SJSA1 (cell line): Measurements from ENCODE around the gene TBCD. TPM values are rescaled to one million over a fixed set of nuclear protein-coding genes. Genes with fewer than 3 reads are reported as not detected.
"Not testable (repeated sequence)": the region's sequence is repeated elsewhere in the genome, so short reads cannot be mapped to it uniquely, and the experiment has no call there.

Experiments used
- DNase-seq, 2 experiments: peaks; one replicate each; pipeline ENCODE4 v3.0.0-alpha.2; 2015 to 2020; ENCODE audit warnings: low spot score in 2 of 2, low read depth in 1 of 2
- H3K27ac ChIP-seq: fragments of 250-450 bp; sonication (Bioruptor Pico); 2 replicates; pipeline ENCODE4 v1.5.1; 2020; ENCODE audit warnings: mild to moderate bottlenecking, moderate library complexity
- H3K27me3 ChIP-seq: fragments of 250-450 bp; sonication (Bioruptor Pico); replicated peaks from 2 replicates; pipeline ENCODE4 v1.5.1; 2020; ENCODE audit warnings: mild to moderate bottlenecking, moderate library complexity
- H3K36me3 ChIP-seq: fragments of 250-450 bp; sonication (Bioruptor Pico); 2 replicates; pipeline ENCODE4 v1.5.1; 2020; ENCODE audit warnings: mild to moderate bottlenecking
- H3K4me1 ChIP-seq: fragments of 250-450 bp; sonication (Bioruptor Pico); replicated peaks from 2 replicates; pipeline ENCODE4 v1.6.1; 2021; ENCODE audit warnings: mild to moderate bottlenecking
- H3K4me3 ChIP-seq: fragments of 250-450 bp; sonication (Bioruptor Pico); 2 replicates; pipeline ENCODE4 v1.5.1; 2020; ENCODE audit warnings: mild to moderate bottlenecking
- H3K9me3 ChIP-seq: fragments of 250-450 bp; sonication (Bioruptor Pico); replicated peaks from 2 replicates; pipeline ENCODE4 v1.5.1; 2020; ENCODE audit warnings: mild to moderate bottlenecking
- total RNA-seq: library from RNA; depleted of rRNA; stranded (reverse); fragments of >200 nt; shearing (Covaris generic); gene quantifications from 2 replicates; pipeline ENCODE4 v1.2.3, GENCODE V29; 2014

Gene TBCD
- total RNA-seq, 1 experiment from 2014 or later: 39.4 TPM

DNA sequence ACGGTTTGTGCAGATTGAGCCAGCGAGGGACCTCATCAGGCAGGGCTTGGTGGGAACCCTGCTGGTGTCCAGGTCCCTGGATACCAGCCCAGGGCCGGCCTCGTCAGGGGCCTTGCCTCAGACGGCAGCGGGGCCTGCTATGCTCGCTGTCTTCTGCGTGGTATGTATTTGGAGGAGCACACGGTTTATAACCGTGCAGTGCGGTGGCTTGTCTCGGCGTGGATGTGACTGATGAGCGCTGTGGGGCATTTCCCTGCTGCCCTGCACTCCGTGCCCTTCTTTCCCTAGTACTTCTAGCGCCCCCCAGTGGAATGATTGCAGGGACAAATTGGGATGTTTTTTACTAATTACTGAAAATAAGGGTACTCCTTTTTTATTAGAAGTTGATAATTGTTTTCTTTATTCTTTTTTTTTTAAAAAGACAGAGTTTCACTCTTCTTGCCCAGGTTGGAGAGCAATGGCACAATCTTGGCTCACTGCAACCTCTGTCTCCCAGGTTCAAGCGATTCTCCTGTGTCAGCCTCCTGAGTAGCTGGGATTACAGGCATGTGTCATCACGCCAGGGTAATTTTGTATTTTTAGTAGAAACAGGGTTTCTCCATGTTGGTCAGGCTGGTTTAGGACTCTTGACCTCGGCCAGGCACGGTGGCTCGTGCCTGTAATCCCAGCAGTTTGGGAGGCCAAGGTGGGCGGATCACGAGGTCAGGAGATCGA, 15.3 kb downstream of the TBCD start:
- DNase-seq: peak; percentile 53 to 73
- no peaks in the 10 kb centered on the region for H3K27me3 ChIP-seq
- H3K36me3 ChIP-seq: peaks cover 84% of the 10 kb centered on the region

DNA sequence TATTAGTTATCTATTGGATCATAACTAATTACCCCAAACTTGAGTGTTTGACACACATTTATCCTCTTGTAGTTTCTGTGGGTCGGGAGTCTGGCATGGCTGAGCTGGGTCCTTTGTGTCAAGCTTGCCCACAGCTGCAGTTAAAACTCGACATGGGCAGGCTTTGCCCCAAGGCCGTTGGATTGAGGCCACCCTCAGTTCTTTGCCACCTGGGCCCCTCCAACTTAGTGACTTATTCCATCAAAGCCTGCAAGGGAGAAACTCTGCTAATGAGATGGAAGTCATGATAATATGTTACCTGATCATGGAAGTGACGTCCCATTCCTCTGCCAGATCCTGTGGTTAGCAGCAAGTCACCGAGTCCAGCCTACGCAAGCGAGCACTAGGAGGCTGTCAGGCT, 17.2 kb downstream of the TBCD start:
- H3K27ac ChIP-seq: no peak overlapping the region

More for the DNA sequence above, 15.3 kb downstream of the TBCD start:
- Histone ChIP-seq H3K4me3 (no peak overlapping the region), H3K4me1 (no peaks in the 10 kb centered on the region), H3K9me3 (no peaks in the 10 kb centered on the region), H3K27ac (no peak overlapping the region)

DNA sequence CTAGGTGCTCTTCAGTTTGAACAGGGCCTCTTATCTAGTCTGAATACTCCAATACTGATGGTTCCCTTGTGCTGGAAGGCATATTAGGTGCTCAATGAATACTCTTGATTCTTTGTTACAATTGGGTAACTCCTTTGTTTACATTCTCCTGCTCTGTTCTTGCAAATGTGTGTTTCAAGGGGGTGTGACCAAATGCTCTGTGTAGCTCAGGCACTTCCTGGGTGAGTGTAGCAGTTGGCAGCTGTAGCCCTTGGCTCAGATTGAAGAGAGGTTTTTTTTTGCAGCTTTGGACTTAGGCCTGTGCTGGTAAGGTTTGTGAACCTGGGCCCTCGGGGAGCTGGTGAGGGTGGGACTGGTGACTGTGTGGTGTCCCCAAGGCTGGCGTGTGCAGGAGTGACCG, 20.2 kb downstream of the TBCD start:
- no peak overlapping the region for H3K27ac ChIP-seq
- no peaks in the 10 kb centered on the region for H3K9me3 ChIP-seq
- no peaks in the 10 kb centered on the region for H3K27me3 ChIP-seq
- H3K4me3 ChIP-seq: no peak overlapping the region
- peak in 1 of 2 experiments; percentile 17 for DNase-seq
- peaks cover 79% of the 10 kb centered on the region for H3K36me3 ChIP-seq
- no peaks in the 10 kb centered on the region for H3K4me1 ChIP-seq

More for the DNA sequence above, 17.2 kb downstream of the TBCD start:
- no peaks in the 10 kb centered on the region for H3K9me3 ChIP-seq
- no peaks in the 10 kb centered on the region for H3K4me1 ChIP-seq
- H3K27me3 ChIP-seq: no peaks in the 10 kb centered on the region
- H3K36me3 ChIP-seq: peaks cover 78% of the 10 kb centered on the region
- no peak for DNase-seq
- H3K4me3 ChIP-seq: no peak overlapping the region

DNA sequence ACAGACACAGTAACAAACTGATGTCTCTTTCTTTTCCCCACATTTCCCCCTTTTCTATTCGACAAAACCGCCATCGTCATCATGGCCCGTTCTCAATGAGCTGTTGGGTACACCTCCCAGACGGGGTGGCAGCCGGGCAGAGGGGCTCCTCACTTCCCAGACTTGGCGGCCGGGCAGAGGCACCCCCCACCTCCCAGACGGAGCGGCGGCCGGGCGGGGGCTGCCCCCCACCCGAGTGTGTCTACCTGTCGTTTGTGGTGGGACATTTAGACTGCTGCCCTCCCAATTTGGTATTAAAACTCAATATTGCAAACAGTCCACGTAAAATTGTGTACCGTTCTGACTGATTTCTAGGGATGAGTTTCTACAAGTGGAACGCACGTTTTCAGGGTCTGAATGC, 22.6 kb downstream of the TBCD start:
- not testable (repeated sequence) for H3K4me1 ChIP-seq, DNase-seq, H3K27me3 ChIP-seq, H3K4me3 ChIP-seq, H3K27ac ChIP-seq, H3K9me3 ChIP-seq
- H3K36me3 ChIP-seq: peaks cover 58% of the 10 kb centered on the region

DNA sequence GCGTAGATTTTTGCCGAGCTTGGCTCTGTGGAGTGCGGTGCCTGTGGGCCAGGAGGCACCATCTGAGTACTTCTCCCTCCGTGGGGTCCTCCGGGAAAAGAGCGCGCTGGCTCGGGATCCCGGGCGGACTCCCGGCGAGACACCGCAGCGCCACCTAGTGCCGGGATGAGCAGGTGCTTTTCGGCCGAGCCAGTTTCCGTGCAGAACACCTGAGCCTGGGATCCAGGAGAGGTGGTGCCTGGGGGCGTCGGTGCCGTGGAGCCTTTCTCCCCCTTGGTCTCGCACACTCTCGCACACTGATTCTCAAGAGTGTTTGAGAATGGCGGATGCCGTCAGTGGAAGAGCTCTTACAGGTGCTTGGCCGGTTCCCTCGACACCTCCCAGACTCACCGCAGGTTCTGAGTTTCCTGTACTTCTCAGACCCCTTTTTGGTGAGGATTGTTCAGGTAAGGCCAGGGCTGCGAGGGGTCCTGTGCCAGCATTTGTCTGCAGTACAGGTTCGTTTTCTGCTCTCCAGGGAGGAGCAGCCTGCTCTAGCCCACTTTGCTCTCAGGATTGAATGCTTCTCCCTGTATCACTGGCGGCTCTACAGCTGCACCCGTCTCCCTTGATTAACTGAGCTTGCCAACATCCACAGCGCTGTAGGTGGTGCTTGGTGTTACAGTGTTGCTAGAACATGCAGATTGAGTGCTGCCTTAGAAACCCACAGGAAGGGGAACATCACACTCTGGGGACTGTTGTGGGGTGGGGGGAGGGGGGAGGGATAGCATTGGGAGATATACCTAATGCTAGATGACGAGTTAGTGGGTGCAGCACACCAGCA, 23.3 kb downstream of the TBCD start:
- H3K36me3 ChIP-seq: peaks cover 53% of the 10 kb centered on the region
- H3K4me3 ChIP-seq: no peak overlapping the region
- no peaks in the 10 kb centered on the region for H3K4me1 ChIP-seq
- DNase-seq: peak; percentile 42 to 67
- H3K27ac ChIP-seq: no peak overlapping the region
- no peaks in the 10 kb centered on the region for H3K9me3 ChIP-seq
- no peaks in the 10 kb centered on the region for H3K27me3 ChIP-seq

DNA sequence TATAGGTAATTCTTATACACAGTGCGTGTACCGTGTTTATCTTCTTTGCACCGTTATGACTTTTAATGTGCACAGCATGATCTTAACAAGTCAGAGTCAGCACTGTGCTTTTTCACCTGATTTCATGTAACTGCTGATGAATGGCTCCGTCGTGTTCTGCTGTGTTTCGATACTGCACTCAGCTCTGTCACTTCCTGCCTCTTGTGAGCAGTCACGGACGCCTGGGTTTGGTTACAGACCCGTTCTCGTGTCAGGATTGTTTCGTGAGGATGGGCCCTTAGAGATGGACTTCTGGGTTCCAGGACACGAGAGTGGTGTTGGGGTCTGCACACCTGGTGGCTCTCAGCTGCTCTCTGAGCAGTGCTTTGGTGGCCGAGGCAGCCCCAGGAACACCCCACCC, 24.6 kb downstream of the TBCD start:
- Histone ChIP-seq H3K27ac (no peak overlapping the region), H3K4me1 (no peaks in the 10 kb centered on the region), H3K27me3 (no peaks in the 10 kb centered on the region), H3K9me3 (no peaks in the 10 kb centered on the region), H3K4me3 (no peak overlapping the region), H3K36me3 (peaks cover 45% of the 10 kb centered on the region)
- DNase-seq: no peak

DNA sequence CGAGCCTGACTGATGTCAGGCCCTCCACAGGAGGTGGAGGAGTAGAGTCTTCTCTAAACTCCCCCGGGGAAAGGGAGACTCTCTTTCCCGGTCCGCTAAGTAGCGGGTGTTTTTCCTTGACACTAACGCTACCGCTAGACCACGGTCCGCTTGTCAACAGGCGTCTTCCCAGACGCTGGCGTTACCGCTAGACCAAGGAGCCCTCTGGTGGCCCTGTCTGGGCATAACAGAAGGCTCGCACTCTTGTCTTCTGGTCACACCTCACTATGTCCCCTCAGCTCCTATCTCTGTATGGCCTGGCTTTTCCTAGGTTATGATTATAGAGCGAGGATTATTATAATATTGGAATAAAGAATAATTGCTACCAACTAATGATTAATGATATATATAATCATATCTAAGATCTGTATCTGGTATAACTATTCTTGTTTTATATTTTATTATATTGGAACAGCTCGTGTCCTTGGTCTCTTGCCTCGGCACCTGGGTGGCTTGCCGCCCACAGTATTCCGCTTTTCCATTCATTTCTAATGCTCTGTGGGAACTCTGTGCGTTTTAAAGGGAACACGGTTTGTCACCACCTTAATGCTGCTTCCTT, 26.0 kb downstream of the TBCD start:
- not testable (repeated sequence) for H3K9me3 ChIP-seq, H3K4me1 ChIP-seq, H3K27ac ChIP-seq, DNase-seq, H3K4me3 ChIP-seq, H3K27me3 ChIP-seq
- H3K36me3 ChIP-seq: peaks cover 48% of the 10 kb centered on the region

DNA sequence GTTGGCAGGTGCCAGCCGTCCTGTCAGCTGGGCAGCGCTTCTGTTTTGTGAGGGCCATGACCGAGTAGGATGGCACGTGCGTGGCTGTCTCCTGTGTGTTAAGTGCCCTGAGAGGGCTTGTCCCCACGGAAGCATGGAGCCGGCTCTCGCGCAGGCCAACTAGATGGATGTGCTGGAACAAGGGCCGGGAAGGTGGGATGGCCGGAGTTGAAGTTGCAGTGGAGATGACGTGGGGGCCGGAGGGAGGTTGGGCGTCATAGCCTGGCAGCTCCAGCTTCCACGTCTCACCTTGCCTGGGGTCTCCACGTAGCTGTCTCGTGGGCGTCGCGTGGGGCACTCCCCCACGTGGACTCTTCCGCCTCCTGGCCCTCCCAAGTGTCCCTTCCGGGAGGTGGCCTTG, 27.7 kb downstream of the TBCD start:
- no peaks in the 10 kb centered on the region for H3K4me1 ChIP-seq
- H3K4me3 ChIP-seq: no peak overlapping the region
- DNase-seq: no peak
- H3K36me3 ChIP-seq: peaks cover 53% of the 10 kb centered on the region
- no peaks in the 10 kb centered on the region for H3K9me3 ChIP-seq
- H3K27ac ChIP-seq: no peak overlapping the region
- no peaks in the 10 kb centered on the region for H3K27me3 ChIP-seq

DNA sequence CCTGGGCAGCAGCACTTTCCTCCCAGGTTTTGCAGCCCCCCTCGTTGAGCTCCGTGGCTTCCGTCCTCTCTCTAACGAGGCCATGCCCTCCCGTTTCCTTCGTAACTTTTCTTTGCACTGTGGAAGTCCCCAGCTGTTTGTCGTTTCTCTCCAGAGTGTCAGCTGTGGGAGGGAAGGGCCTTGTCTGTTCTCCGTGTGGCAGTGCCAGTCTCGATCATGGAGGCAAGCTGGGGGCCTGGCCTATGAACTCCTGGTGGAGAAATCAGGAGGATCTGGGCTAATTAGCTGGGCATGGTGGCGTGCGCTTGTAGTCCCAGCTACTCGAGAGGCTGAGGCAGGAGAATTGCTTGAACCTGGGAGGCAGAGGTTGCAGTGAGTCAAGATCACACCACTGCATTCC, 28.3 kb downstream of the TBCD start:
- H3K27ac ChIP-seq: no peak overlapping the region
- no peaks in the 10 kb centered on the region for H3K4me1 ChIP-seq
- DNase-seq: no peak
- no peaks in the 10 kb centered on the region for H3K9me3 ChIP-seq
- H3K27me3 ChIP-seq: no peaks in the 10 kb centered on the region
- peaks cover 47% of the 10 kb centered on the region for H3K36me3 ChIP-seq
- H3K4me3 ChIP-seq: no peak overlapping the region

DNA sequence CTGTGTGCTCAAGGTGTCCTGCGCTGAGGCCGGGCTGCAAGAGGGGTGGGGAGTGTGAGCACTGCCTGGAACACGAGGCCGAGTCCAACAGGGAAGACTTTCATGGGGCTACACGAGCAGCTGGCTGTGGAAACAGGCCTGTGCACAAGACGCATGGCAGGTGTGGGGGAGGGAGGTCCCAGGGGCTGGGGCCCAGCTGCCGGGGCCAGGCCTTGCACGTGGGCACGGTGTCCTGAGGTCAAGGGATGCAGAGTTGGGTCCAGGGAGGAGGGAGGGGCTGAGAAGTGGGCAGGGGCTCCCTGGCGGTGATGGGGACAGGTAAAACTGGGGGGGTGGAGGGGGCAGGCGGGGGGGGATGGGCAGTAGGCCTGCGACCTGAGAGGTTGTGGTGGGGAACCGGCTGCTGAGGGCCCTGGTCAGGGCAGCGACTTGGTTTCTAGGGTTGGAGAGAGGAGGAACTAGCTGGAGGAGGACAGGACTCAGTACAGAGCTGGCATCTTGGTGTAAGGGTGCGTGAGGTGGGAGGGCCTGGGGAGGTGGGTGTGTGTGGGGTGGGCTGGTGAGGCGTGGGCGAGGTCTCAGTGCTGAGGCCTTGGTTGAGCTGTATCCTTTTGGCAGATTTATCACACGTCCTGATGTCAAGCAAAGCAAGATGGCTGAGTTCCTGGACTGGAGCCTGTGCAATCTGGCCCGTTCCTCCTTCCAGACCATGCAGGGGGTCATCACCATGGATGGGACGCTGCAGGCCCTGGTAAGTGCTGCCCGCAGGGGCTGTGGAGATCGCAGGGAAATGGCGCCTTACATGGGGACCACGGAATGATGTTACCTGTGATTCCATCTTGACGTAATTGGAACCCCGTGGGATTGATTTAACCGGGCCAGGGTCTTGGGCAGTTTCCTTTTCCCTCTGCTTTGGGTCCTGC, 29.4 kb downstream of the TBCD start:
- no peak for DNase-seq
- no peaks in the 10 kb centered on the region for H3K27me3 ChIP-seq
- H3K4me1 ChIP-seq: no peaks in the 10 kb centered on the region
- H3K9me3 ChIP-seq: no peaks in the 10 kb centered on the region
- peaks cover 40% of the 10 kb centered on the region for H3K36me3 ChIP-seq
- H3K4me3 ChIP-seq: no peak overlapping the region
- no peak overlapping the region for H3K27ac ChIP-seq

DNA sequence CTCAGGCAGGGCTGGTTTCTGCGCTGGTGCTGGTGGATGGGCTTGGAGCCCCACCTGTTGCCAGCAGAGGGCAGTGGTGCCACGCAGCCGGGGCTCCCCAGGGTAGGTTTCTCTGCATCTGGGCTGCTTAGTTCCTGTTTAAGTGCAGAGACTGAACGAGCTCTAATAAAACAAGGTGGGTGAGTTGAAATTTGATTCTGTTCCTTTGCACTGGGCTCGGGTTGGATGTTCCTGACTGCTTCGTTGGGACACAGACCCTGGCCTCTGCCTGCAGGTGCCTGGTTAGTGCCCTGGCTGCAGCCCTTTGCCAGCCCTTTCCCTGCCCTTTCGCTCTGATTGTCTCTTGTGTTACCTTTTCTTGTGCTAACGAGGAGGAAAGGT, 30.0 kb downstream of the TBCD start:
- no peaks in the 10 kb centered on the region for H3K27me3 ChIP-seq
- no peaks in the 10 kb centered on the region for H3K4me1 ChIP-seq
- peaks cover 38% of the 10 kb centered on the region for H3K36me3 ChIP-seq
- H3K4me3 ChIP-seq: no peak overlapping the region
- H3K27ac ChIP-seq: no peak overlapping the region
- peak; percentile 68 to 80 for DNase-seq
- no peaks in the 10 kb centered on the region for H3K9me3 ChIP-seq

DNA sequence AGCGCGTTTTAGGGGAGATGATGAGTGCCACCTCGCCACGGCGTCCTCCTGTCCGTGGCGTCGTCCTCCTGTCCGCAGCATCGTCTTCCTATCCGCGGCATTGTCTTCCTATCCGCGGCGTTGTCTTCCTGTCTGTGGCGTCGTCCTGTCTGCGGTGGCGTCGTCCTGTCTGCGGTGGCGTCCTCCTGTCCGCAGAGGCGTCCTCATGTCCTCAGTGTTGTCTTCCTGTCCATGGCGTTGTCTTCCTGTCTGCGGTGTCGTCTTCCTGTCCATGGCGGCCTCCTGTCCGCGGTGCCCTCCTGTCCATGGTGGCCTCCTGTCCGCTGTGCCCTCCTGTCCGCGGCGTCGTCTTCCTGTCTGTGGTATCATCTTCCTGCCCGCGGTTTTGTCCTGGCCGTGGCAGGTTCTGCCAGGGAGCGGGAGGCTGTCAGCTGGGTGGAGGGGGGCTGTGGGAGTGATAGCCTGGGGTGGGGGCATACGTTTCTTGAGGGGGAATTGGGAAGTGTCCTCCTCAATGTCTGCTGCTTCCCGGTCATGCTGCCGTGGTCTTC, 30.9 kb downstream of the TBCD start:
- Histone ChIP-seq H3K4me3 (no peak overlapping the region), H3K9me3 (no peaks in the 10 kb centered on the region), H3K36me3 (peaks cover 39% of the 10 kb centered on the region), H3K27me3 (no peaks in the 10 kb centered on the region), H3K27ac (no peak overlapping the region), H3K4me1 (no peaks in the 10 kb centered on the region)
- no peak for DNase-seq

DNA sequence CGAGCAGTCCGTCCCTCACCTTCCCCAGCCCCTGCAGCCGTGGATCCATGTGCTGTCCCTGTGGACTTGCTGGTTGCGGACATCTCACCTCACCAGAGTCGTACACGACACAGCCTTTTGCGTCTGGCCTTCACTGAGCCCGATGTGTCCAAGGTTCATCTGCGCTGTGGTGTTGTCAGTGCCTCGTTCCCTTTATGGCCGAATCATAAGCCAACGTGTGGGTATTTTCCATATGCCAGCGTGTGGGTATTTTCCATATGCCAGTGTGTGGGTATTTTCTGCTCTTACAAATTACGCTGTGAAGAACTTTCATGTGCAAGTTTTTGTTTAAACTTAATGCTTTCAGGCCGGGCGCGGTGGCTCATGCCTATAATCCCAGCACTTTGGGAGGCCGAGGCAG, 31.6 kb downstream of the TBCD start:
- Histone ChIP-seq H3K4me3 (no peak overlapping the region), H3K27me3 (no peaks in the 10 kb centered on the region), H3K27ac (no peak overlapping the region), H3K36me3 (peaks cover 41% of the 10 kb centered on the region), H3K9me3 (no peaks in the 10 kb centered on the region), H3K4me1 (no peaks in the 10 kb centered on the region)
- no peak for DNase-seq
